Stimulated activated CD4-positive, alpha-beta T cell treated with anti-CD3 and anti-CD28 coated beads, TNF-alpha, amount 100 ng/mL, for 48 hours (primary cell): ENCODE data around the gene ABI2.
"Not testable (repeated sequence)": the region's sequence is repeated elsewhere in the genome, so short reads cannot be mapped to it uniquely, and the experiment has no call there.

ENCODE experiments used
- DNase-seq, 3 donors: peaks; one replicate each; pipeline ENCODE4 v3.0.0-alpha.2; 2020; ENCODE audit warnings: low read depth in 3 of 3

The ABI2 gene

DNA sequence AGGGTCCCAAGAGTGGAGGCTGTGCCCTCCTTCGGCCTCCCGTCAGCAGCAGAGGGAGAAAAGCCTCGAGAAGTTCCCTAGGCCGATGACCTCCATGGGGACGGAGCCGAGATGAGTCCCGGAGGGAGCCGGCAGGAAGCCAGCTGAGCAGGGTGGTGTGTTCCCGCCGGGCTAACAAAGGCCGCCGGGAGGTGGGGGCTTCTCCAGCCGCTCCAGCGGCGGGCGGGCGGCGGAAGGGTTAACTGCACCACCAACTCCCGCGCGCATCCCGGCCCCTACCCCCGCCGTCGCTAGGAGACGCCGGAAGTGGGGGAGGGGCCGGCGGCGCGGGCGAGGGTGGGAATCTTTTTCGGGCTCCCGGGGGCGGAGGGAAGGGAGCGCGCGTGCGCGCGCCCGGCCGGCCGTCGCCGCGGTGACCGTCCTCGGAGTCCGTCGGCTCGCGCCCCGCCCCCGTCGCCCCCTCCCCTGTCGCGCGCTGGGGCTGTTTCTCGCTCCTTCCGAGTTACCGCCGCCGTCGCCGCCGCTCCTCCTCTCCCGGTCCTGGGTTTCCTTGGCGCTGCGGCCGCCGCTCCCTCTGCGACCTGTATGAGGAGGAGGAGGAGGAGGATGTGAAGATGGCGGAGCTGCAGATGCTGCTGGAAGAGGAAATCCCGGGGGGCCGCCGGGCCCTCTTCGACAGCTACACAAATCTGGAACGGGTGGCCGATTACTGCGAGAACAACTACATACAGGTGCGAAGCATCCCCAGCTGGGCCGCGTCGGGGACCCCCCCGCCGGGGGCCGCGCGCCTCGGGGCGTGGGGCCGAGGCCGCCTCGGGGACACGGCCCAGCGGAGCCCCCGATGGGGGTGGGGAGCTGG is at the start of gene ABI2:
Gene ABI2 (plus strand): TSS at position 494 of the 859 bp plus-strand sequence. CDS start 121 bp downstream, at position 615.
- peak; percentile 24 to 57 (median 43) for DNase-seq

DNA sequence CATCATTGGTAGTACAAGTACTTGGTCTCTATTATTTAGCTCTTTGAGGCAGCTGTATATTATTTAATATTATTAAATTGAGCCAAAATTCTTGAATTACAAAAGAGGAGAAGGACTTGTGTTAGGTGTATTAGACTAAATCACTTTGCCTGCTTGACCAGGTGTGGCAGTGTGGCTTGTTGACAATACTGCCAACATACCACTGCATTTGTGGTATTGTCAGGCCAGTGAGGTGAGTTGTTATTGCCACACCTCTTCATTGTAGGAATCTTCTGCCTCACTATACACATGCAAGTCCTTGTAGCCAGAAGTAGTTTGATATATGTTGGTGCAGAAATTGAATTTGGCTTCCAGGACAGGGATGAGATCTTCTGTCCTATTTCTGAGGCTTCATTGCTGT is 48.9 kb upstream of the ABI2 start:
- DNase-seq, result no peak

DNA sequence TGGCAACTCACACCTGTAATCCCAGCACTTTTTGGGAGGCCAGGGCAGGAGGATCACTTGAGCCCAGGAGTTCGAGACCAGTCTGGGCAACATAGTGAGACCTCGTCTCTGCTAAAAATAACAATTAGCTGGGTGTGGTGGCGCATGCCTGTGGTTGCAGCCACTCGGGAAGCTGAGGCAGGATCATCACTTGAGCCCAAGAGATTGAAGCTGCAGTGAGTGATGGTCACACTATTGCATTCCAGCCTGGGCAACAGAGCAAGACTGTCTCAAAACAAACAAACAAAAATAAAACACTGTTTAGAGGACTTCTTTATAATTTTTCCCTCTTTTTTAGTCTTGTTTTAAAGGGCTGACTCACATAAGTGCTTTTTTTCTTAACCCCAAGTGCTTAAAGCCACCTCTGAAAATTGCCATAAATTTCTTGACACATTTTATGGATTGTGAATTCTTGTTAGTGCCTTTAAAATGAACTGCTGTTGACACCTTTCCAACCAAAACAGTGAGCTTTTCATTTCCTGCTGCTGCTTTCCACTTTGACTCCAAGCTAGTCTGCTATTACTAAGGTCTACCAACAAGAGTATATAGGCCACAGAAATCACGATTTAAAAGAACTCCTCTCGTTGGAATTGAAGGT is 47.6 kb upstream of the ABI2 start:
- no peak for DNase-seq

DNA sequence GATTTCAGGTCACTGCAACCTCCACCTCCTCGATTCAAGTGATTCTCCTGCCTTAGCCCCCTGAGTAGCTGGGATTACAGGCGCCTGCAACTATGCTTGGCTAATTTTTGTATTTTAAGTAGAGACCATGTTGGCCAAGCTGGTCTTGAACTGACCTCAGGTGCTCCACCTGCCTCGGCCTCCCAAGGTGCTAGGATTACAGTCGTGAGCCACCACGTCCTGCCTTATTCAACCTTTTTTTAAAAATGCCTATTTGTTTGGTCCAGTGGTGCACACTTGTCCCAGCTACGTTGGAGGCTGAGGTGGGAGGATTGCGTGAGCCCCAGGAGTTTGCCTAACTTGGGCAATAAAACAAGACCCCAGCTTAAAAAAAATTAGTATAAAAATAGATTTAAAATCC is 46.1 kb upstream of the ABI2 start:
- DNase-seq, result no peak

DNA sequence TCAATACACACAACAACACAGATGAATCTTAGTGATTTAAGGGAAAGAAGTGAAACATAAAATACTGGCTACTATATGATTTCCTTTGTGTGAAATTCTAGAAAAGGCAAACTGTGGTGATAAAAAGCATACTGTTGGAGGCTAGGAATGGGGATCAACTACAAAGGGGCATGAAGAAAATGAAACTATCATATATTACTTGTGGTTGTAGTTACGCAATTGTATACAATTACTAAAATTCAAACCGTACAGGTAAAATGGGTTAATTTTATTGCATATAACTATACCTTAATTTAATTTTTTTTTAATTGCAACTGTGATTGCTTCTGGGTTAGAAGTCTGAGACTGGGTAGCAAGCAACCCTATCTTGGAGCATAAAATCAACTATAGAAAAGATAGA is 41.7 kb upstream of the ABI2 start:
- no peak for DNase-seq

DNA sequence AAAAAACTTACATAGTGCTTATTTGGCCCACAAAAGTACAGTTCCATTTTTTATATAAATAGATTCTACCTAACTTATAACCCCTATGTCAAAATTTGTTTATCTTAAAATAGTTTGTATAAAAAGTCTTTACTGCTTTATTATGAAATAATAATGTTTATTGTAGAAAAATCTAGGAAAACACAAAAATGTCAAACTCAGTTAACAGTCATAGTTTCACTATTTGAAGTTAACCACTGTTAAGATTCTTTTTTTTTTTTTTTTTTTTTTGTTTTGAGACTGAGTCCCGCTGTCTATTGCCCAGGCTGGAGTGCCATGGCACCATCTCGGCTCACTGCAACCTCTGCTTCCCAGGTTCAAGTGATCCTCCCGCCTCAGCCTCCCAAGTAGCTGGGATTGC is 26.5 kb upstream of the ABI2 start:
- no peak for DNase-seq

DNA sequence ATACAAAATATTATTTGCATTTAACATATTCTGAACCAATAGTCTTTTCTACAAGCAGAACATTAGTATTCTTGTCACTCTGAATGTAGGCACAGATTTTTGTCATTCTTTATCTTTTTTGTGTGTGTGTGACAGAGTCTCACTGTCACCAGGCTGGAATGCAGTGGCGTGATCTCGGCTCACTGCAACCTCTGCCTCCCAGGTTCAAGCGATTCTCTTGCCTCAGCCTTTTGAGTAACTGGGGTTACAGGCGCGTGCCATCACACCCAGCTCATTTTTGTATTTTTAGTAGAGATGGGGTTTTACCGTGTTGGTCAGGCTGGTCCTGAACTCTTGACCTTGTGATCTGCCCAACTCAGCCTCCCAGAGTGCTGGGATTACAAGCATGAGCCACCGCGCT is 25.6 kb upstream of the ABI2 start:
- DNase-seq, result not testable (repeated sequence)

DNA sequence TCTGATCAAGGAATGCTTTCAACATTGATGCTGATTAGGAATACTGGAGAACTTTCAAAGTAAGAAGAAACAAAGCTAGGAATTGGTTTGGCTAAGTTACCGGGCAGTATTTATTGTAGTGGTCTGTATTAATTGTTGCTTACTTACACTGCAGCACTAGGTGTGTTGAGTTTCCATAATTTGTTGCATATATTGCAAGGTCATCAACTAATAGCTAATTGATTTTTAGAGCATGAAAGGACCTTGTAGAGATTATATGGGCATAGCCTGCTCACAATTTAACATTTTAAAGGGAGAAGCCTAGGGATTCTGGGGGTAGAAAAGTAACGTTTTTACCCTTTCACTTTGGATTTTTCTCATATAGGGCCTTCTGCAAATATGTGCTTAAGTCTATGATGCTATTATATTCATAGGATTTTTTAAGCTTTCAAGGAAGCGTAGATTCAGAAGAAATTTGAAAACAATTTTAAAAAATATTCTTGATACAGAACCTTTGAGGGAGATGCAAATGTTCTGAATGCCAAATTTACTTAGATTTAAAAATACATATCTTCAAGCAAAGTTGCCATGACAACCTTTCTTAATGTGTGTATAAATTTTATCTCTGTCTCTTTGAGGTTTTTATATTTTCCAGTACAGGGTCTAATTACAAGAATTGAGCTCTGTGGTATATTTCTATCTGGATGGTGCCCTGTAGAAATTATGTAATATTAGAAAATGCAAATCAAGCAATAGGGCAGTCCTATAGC is 17.3 kb upstream of the ABI2 start:
- DNase-seq, result no peak

DNA sequence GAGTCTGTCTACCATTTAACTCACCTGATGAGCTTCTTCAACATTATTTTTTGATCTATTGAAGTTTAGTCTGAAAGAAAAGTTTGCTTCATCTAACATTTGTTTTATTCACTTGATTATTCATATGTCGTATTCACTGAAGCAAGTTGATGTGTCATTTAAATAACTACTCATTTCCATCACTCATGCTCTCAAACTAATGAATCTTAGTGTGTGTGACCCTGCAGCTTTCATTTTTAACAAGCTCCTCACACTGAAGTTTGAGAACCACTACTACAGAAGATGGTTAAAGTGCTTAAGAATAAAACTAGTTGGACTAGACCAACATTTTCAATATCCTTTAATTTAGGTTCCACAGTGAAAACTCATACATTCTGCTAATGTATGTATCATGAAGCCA is 1.8 kb upstream of the ABI2 start:
- no peak for DNase-seq

DNA sequence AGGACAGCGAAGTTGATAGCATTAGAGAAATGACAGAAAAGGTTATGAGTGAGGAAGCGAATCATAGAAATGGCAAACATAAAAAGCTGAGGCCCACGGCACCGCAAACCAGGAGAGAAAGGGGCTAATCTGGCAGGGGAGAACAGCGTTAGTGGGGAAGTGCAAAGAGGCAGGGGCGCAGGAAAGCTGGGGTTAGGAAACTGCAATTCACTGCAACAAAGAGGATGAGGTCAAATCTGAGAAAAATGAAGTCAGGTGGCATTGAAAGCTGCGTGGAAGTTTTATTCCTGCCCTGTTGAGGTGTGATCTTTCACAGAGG is 653 bp upstream of the ABI2 start:
- DNase-seq, result no peak

DNA sequence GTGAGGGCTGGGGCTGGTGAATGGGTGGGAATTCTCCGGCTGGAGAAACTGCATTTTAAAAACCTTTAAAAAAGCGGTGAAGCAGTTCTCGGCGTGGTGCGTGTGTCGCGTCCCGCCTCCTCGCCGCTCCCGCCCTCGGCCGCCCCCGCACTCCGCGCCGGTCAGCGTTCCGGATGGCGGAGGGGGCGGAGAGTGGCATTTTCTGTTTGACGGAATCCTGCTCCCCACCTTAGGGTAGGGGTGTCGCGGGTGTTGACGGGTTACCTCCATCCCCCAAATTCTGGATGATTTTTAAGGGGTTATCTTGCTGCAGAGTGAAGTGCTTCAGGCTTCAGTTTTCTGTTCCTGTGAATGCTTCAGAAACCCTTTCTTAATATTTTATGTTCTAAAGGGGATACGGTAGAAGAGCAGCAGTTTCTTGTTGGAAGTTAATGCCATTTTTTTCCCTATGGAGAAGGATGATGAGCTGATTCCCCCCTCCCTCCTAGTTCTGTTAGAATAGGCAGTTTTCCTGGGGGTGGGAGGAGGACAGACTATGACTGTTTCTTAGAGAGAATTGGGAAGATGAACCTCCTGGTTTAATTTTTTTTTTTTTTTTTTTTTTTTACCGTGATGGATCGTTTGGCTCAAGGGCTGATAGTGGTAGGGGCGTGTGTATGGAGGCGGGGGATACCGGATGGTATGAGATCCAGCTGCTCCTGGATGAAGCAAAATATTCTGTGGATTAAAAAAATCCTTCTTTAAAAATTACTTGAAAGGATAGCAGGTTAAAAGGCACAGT is 756 bp downstream of the ABI2 start:
- peak in 2 of 3 donors; percentile 13 to 43 for DNase-seq

DNA sequence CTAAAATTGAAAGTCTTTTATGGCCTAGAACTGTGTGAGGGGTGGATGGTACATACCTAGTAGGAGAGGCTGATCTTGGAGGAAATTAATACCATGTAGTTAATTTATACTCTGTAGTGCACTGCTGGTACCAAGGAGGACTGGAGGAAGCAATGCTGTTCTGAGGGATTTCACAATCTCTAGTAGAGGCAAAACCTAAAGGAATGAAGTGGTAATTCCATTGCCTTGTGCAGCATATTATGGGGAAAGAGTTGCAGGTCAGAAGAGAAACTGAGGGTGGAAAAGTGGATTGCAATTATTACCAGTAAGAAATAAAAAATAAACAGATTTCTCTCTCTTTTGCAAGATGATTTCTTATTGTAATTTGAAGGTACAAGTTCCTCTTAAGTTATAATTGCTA is 2.2 kb downstream of the ABI2 start:
- DNase-seq, result no peak

DNA sequence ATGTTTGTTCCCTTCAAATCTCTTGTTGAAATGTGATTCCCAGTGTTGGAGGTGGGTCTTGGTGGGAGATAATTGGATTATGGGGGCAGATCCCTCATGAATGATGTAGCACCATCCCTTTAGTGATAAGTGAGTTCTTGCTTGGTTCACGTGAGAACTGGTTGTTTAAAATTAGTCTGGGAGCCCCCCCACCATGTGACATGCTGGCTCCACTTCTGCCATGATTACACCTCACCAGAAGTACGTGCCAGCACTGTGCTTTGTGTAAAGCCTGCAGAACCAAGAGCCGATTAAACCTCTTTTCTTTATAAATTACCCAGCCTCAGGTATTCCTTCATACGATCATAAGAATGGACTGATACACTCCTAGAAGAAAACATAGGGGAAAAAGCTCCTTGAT is 10.1 kb downstream of the ABI2 start:
- DNase-seq, result no peak

DNA sequence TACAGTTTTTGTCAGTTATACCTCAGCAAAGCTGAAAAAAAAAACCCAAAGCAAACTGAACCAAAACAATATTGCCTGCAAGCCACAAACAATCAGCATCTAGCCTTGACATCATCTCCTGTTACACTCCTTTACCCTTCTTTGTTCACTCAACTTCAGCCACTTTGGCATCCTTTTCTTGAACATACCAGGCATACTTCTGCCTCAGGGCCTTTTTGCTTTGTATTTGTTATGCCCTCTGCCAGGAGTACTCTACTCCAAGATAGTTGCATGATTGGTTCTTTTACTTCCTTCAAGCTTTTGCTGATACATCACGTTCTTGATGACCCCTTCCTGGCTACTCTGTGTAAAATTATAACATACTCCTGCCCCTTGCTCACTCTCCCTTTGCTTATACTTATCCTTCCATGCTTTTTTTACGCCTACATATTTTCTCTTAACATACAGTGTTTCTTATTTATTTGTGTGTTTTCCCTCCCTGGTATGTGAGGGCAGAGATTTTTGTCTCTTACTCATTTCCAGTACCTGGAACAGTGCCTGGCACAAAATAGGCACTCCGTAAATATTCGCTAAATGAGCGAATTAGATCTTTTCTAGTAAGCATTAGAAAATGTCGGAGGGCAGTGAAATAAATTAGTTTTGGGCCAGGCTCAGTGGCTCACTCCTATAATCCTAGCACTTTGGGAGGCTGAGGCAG is 12.7 kb downstream of the ABI2 start:
- no peak for DNase-seq

DNA sequence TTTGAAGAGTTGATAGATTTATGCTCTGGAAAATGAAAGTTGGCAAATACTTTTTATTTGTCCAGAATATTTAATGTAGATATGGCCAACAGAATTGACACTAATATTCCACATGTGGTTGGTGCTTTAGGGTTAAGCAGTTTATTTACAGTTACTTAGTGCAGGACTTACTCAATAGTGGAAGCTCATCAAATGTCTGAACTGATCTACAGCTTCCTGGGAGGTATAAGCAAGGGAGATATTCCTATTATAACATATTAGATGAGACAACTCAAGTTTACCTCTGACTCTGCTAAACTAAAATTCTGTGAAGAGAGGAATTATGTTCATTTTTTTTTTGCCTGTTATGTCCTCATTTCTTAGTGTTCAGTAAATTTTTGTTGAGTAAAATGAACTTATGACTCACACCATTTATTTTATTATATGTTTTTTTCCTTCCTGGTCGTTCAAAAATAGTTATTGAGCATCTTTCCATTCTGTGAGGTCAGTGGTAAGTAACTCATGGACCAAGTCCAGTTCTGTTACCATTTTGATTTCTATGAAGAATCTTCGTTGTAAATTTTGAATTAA is 13.6 kb downstream of the ABI2 start:
- no peak for DNase-seq

DNA sequence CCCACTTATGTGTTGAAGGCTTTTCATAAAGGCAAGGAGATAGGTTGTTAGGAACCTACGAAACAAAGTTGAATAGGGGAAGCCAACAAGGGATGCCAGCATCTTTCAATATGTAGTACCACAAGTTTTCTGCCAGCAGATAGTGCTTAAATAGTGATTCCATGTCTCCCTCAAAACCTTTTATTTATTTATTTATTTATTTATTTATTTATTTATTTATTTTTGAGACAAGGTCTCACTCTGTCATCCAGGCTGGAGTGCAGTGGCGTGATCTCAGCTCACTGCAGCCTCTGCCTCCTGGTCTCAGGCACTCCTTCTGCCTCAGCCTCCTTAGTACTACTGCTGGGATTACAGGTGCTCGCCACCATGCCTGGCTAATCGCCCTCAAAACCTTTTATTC is 14.2 kb downstream of the ABI2 start:
- not testable (repeated sequence) for DNase-seq

DNA sequence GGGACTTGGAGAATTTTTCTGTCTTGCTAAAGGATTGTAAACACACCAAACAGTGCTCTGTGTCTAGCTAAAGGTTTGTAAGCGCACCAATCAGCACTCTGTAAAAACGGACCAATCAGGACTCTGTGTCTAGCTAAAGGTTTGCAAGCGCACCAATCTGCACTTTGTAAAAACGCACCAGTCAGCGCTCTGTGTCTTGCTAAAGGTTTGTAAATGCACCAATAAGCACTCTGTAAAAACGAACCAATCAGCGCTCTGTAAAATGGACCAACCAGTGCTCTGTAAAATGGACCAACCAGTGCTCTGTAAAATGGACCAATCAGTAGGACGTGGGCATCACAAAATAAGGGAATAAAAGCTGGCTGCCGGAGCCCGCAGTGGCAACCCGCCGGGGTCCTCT is 16.5 kb downstream of the ABI2 start:
- DNase-seq, result no peak

DNA sequence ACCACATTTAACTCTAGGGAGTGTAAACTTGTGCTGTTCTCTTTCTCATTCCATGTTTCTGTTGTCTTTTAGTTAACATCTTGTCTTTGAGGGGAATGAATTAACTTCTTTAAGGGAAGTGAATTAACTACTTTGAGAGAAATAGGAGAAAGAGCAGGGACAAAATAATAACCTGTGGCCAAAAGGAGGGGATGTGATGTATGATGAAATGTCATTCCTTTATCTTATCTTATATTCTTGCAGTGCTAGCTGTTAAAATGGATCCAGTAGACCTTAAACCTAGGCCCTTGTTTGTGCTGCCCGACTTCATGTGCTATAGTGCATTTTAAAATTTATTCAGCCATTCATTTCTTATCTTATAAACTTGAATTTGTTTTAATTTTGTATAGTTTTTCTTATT is 18.4 kb downstream of the ABI2 start:
- no peak for DNase-seq

DNA sequence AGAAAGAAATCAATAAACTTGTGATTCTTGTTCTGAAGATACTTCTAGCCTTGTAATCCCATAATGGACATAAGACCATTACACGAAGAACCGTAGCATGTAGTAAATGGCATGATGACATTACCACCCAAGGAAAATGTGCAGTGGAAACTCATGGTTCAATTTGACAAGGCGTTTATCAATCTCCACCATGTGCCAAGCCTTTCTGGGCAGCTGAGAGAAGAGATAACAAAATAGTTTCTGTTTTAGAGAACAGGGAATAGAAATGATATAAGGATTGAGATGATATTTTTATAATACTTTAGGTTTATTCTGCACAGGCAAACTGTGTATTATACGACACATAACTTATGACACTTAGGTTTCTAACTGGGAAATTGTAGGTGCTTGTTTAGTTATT is 19.2 kb downstream of the ABI2 start:
- no peak for DNase-seq

DNA sequence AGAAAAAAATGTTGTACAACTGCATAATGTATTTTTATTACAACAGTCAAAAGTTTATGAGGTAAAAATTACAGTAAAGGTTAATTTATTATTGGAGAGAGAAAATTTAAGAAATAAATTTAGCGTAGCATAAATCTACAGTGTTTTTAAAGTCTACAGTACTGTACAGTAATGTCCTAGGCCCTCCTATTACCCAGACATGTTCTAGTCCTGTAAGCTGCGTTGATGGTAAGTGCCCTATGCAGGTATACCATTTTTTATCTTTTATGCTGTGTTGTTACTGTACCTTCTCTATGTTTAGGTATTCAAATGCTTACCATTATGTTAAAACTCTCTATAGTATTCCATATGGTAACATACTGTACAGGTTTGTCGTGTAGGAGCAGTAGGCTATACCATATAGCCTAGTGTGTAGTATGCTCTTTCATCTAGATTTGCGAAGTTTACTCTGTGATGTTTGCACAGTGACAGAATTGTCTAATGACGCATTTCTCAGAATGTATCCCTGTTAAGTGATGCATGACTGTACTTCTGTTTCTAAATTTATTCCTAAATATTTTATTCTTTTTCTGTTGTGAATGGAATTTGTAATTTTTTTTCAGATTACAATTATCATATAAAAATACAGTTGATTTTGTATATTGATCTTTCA is 24.5 kb downstream of the ABI2 start:
- DNase-seq, result no peak

DNA sequence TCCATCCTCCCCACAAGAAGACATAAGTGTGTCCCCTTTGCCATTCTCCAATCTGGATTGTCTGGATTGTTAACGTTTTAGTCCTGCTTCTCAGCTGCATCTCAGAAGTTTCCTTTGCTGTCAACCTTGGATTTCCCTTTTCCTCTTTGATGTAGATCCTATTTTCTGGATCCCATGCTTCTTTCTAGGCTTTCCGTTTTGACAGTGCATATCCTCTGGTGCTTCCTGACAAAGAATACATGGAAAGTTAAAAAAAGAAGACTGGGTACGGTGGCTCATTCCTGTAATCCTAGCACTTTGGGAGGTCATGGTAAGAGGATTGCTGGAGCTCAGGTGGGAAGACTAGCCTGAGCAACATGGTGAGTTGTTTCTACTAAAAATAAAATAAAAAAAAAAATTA is 26.8 kb downstream of the ABI2 start:
- DNase-seq, result no peak
